Mesenteric fat pad (tissue), 1 donor: ENCODE measurements around the gene GALNT9. TPM values are rescaled to one million over a fixed set of nuclear protein-coding genes. Genes with fewer than 3 reads are reported as not detected.

ENCODE experiments used
- DNase-seq: peaks from one replicate; pipeline ENCODE4 v3.0.0-alpha.2; 2020; ENCODE audit warnings: low spot score
- total RNA-seq: library from RNA; stranded (reverse); fragmentation: NEBNext Ultra II Directional; extraction: Animal tissue kit (Norgen Biotek cat#: 25700); gene quantifications from one replicate; pipeline ENCODE4 v1.2.1, GENCODE V29; 2021
- donor health status: DM: yes; HTN: yes; CAD: no.

GALNT9 gene
- total RNA-seq, 1 donor from 2014 or later: not detected

DNA sequence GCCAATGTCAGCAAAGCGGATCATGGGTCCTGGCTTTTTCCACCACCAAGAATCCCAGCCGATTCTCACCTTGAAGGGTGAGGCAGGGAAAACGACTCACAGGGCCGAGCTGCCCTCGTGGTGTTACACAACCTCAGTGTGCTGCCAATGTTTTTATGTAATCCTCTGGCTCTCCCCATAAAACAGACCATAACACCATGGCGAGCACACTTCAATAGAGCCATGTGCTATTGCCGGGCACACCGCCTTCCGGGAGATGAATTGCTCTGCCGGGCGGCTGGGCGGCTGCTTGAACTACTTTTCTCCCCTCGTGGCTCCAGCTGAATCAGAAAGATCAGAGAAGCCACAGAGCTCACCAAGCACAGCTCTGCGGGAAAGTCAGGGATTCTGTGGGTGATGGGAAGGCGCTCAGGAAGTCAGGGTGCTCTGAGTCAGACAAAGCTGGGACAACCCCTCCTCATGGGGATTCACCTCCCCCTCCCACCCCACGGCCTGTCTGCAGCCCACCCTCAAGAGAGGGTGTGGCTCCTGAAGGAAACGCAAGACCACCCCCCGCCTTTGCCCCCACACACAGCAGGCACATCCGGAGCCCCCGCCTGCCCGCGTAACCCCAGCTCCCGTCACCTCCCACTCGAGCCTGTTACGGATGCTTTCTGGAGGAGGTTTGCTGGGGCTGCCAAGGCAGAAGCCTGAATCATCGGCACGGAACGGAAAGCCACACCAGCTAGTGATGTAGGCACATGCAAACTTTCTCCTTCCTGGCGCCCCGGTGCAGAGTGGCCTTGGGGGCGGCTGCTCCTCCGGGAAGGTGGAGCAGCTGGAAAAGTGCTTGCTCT lies 1.8 kb downstream of the GALNT9 start:
- DNase-seq: no peak

DNA sequence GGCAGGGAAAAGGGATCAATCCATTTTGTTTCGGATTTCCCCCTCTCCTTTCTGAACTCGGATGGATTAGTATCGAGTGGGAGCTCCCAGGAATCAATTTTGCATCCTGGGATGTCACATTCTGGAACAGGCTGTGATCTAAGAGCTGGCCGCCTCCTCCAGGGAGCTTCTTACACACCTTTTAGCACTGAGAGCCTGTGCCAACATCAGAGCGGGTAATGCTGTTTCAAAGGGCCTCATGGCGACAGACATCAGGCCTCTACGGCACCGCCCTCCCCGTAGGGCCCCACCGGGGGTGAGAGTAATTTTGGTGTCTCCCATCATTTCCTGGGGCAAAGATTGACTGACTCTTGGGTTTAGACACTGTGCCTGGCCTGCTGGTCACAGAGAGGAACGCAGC lies 2.7 kb downstream of the GALNT9 start:
- no peak for DNase-seq

DNA sequence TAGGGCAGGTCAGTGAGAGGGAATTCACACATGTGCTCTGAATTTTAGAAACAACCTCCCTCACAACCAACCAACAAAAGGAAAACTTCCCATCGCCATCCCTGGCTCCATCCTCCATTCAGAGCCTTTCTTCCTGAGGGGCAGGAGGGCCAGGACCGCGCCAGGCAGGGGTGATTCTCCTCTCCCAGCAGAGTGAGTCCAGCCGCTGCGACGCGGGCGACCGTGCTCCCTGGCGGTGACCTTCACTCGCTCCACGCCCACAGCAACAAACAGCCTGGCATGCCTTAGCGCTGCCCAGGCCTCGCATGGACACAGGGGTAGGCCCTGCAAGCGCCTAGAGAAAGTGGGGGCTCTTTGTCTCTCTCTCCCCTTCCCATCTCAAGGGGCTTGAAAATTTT lies 3.7 kb downstream of the GALNT9 start:
- DNase-seq: no peak

DNA sequence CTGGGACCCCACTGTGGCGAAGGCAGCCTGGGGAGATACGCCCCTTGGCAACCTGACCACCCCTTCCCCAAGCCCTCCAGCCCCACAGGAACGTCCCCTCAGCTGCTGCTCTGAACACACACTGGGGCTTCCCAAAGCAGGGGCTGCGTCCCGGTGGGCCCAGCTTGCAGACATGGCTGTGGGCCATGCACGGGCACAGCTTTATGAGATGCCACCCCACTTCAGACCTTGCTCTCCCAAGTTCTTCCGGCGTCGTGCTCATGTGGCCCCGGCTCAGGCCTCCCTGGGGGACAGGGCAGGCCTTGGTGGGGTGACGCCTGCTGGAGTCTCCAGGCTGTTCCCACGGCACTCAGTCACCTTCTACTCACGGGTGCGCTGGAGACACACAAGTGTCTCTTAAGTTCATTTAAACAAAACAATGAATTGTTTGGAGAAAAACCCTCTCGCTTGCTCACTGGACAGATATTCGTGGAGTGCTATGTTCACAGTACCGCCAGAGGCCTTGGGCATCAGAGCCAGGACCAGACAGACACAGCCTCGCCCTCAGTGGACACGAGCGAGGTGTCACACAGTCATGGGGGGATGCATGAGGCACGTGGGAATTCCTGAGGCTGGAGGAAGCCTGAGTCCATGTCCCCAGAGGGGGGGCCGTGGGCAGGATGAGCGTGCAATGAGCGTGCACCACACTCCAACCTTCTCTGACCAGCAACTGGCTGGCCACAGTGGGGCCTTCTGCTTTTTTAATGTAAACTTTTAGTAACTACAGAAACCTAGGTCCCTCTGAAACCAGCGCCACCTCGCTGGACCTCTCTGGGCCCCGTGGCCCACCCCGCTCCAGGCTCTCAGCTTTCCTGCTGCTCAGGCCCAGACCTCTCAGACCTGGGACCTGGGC lies 4.3 kb downstream of the GALNT9 start:
- no peak for DNase-seq

DNA sequence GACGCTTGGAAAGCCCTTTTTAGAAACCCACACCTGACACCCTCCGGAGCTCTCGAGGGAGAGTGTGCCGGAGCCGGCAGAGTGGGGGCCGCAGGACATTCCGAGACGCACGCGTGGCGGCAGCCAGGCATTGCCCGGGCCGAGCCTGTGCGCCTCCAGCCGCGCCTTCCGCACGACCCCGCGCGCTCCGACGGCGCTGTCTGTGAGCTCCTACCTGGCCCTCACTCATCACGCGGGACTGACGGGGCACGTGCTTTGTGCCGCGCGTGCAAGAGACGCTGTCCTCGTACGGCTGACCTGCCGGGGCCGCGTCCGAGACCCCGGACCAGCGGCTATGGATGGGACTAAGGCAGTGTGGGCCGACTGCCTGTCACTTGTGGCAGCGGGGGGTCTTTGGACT lies 5.2 kb downstream of the GALNT9 start:
- no peak for DNase-seq

DNA sequence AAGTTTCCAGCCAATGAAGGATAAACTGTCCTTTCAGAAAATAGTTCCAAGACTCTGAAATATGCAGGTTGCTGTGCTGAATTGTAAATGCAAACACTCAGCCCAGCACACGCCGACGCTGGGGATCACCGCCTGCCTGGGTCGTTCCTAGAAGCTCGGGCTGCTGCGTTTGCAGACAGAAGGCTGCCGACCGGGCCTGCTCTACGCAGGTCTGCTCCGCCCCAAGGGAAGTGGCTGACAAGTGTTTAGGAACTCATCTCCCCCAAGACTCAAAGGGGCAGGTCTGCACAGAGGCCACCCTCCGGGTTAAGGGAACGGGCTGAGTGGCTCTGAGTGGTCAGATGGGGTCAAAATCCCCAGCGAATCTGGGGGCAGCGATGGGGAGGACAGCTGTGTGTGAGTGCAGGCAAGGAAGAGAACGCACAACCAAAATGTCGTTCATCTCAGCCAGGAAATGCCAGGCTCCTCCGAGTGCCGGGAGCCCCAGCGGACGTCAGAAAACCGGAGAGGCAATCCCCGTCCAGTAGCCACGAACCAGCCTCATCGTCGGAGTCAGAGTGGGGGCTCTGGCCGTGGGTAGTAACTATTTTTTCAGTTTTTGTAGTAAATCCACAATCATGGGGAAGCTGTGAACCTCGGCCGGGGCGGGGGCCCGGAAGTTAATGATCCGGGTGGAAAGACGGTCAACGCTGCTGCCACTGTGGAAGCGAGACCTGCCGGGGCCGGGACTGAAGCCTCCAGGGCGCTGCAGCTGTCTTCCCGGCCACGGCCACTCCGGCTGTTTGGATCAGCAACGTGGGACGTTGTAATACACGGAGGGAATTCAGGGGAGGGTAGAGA lies 6.0 kb downstream of the GALNT9 start:
- no peak for DNase-seq

DNA sequence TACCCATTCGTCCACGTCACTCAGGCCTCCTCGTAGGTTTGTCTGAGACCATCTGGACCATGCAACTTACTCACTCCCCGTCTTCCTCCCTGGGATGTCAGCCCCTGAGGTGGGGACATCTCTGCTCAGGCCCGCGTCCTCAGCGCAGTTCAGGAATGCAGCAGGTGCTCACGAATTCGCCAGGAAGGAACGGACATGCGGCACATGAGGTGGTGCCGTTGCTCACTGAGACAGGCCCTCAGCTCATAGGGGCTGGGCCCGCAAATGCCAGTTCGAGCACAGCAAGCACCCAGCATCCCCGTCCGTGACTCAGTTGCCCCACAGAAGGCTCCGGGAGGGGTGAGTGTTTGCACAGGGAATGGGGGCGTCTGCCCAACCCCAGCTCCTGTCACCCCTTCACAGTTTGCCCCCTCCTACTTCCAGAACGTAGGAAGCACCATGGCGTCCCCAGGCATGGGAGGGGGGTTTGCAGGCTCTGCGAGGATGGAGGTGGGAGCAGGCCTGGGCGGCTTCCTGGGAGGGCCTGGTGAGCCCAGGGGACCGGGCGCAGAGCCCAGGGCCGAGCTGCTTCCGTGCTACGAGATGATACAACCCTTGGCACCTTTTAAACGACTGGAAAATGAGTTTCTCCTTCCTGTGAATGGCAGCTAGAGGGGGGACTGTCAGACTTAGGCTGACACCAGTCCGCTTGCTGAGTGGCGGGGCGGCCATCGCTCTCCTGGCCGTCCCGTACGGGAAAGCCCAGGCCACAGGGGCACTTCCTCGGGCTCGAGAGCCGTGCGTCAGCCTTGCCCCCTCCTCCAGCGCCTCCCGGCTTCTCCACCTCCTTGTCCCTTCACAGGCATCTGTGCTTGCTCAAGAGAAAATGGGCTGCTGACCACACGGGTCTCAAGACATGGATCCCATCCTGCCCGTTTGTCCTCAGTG lies 6.9 kb downstream of the GALNT9 start:
- DNase-seq: no peak

DNA sequence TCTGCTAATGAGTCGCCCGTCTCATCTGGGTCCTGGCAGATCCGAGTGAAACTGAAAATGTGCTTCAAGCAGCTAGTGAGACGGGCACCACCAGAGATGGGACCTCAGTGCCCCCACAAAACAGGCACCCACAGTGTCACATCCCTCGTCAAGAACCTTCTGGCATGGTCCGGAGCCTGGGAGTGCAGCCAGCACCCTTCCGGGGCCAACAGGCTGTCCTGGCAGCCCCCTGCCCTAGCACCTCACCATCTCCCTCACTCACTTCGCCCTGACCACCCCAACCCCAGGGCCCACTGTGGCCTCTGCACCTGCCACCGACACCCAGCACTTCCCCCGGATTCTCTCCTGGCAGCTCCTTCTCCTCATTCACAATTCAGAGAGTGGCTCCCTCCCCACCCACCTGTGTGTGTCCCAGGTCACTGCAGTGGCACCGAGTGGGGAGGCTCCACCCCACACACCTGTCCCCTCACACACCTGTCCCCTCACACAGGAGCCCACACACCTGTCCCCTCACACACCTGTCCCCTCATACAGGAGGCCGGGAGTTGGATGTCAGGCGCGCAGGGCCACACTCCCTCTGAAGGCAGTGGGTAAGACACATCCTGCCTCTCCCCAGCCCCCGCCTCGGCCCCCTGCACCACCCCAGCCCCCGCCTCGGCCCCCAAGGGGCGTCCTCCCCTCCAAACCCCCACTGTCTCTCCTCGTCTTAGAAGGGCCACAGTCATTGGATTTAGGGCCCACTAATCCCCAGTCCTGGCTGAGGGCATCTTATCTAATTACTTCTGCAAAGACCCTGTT lies 7.9 kb downstream of the GALNT9 start:
- DNase-seq: no peak

DNA sequence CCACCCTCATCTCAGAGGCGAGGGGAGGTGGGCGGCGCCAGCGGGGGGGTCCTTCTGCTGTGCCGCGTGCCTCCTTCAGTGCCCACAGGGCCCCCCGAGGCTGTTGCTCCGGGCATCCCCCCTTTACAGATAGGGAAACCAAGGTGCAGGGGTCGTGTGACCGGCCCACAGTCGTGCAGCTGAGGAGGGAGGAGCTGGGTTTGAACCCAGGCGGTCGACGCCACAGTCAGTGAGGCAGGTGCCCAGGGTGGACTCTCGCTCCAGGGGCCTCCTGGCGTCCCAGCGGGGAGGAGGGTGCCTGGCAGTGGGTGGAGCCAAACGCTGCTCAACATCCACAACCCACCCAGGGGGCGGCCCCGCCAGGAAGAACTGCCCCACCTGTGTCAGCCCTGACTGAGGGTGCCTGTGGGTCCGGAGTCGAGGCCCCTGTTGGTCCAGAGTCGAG lies 8.6 kb downstream of the GALNT9 start:
- no peak for DNase-seq

DNA sequence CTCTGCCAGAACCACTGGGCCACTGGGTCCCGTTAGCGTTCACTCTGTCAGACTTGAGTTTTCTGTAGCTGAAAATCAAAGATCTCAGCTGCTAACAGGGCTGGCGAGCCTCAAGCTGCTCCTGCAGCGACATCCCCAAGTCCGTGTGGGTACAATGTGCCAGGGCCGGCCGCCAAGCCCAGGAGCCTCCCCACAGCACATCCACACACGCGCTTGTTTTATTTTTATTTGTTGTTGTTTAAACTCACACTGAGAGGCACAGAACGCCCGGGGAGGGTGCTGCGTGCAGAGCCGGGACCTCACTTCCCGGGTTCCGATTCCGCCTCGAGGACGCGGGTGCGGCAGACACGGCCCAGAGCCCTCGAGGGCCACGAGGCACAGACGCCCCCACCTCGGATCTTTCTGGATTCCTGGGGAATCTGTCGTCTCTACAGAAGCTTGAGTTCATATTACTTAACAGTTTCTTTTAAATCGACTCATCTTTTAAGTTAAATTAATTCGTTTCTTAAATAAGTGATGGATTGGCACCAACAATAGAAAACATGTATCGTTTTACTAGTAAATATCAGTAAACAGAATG lies 9.3 kb downstream of the GALNT9 start:
- DNase-seq: no peak

DNA sequence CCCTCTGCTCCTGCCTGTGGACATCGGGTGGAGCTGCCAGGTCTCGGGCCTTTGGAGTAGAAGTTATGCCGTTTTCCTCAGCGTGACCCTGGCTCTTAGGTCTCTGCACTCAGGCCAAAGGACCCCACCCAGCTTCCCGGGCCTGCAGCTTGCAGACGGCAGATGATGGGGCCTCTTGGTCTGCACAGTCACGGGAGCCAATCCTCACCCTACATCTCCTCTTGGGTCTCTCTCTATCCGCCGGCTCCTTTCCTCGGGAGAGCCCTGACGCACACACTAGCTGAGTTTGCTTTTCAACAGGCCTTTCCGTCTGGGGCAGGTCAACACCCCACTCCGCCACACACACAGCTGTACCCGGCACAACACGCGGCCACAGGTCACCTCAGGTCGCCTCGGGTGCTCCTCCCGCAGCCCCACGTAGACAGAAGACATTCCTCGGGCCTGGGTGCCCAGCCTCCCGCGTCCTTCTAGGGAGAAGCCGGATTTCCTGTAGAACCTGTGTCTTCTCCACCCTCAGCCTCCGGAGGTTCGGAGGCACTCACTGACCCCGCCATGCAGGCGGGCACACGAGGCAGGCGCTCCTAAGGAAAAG lies 9.9 kb downstream of the GALNT9 start:
- no peak for DNase-seq

DNA sequence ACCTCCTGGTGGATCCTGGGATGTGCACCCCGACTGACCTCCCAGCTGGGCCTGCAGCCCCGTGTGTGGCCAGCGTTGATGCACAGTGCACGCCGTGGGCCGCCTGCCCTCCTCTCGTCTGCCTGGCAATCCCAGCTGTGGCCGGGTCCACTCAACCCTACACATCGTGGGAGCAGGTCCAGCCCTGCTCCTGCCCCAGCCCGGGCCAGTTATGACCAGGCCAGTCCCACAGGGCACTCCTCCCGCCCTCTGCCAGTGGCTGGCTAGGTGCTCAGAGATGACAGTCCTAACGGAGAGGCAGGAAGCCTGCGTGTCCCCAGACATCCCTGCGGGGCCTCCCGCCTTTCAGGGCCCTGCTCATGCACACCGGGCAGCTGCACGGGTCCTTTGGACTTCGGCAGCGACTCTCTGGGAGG lies 10.8 kb downstream of the GALNT9 start:
- DNase-seq: no peak

DNA sequence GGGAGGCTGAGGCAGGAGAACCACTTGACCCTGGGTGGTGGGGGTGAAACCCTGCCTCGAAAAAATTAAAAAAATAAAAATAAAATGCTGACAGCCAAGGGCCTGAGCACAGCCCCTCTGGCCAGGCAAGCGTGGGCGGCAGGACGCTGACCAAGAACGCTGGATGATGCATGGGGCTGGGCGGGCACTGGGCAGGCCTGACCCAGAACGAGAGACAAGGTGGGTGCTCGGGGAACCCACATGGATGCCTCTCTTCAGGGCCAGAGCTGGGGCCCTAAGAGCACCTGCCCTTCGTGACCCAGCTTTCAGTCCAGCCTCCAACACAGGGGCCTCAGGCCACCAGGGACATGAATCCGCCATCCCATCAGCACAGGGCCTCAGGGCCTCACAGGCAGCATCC lies 11.3 kb downstream of the GALNT9 start:
- no peak for DNase-seq

DNA sequence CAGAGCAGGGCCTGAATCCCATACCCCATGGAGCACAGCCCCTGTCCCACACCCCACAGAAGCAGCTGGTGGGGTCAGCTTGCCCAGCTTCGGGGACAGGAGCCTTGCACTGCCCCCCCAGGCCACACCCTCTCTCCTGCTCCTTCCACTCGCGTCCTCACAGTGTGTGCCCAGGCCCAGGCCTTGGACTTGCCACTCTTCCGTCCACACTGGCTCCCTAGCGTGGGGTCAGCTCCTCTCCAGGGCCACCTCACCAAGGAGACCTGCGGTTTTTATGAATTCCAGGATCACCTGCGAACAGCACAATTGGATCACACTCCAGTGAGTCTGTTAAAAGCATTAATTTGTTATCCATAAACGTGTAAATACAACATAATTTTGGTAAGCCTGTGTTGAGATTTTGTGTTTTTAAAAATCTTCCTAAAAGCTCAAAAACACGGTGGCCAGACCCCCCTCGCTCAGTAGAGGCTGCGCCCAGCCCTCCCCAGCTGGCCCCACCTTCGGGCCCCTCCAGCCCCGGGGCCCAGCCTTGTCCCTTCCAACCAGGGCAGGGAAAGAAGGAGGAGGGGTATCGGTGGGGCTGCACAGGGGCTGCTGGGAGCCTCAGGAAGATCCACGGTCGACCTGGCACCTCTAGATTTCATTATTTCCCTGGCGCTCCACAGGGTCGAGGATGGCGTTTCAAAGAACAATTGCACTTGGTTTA lies 12.0 kb downstream of the GALNT9 start:
- no peak for DNase-seq

DNA sequence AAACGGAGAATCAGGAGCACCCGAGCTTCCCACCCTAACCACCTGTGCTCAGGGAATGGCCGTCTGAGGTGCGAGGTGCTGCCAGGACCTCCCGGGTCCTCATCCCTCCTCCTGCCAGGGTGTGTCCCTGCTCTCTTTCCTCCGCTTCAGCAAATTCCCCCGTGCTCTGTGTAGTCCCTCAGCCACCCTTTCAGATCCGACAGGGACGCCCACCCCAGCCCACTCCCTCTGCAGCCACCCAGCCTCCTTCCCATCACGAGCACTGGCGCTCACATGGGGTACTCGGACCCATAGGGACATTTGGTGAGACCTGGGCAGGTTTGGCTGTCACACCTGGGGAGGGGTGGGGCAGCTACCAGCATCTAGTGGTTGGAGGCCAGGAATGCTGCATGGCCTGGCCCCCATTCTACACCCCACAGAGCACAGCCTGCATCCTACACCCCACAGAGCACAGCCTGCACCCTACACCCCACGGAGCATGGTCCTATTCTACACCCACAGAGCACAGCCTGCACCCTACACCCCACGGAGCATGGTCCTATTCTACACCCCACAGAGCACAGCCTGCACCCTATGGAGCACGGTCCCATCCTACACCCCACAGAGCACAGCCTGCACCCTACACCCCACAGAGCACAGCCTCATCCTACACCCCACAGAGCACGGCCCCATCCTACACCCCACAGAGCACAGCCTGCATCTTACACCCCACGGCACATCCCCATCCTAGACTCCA lies 12.7 kb downstream of the GALNT9 start:
- DNase-seq: no peak

DNA sequence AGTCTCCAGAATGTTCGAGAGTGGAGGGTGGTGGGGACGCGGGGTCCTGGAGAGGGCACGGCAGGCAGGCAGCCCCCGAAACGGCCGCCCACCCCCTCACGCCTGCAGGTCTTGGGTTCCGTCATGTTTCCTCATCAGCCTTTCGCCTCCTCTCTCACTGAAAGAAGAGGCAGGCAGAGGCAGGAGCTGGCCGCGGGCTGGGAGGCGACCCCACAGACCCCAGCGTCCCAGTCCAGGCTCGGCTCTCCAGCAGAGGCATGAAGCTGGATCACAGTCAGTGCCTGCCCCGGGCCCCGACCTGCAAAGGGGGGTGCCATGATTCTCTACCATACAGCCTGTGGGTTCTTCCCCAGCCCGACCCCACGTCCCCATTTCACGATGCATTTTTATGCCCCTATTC lies 13.4 kb downstream of the GALNT9 start:
- DNase-seq: no peak

DNA sequence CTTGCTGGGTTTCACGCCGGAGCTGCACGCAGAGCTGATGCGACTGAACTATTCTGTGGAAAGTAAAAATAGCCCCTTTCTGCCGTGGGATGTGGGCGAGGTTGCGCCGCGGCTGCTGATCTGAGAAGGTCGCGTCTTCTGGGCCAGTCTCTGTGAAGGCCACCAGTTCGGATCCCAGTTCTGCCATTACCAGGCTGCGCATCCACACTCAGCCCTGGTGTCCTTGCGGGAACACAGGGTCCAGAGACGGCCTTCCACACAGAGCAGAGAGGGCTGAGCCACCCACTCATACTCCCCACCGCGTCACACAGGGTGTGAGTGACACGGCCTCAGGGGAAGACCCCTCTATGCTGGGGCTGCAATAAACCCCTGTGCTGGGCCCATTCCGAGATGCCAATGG lies 13.9 kb downstream of the GALNT9 start:
- DNase-seq: no peak
